ENCODE data around the gene GPRIN2.
"Not testable (repeated sequence)": the region's sequence is repeated elsewhere in the genome, so short reads cannot be mapped to it uniquely, and the experiment has no call there.

GRCh38 chr10:46594453-46595063, 38.1 kb upstream of the GPRIN2 start:
- not testable (repeated sequence) for TF ChIP-seq EZH2 (IDR thresholded peaks at IDR 0.05; ENCODE audit: borderline replicate concordance, low read length)
- TF ChIP-seq, protein P1, sequence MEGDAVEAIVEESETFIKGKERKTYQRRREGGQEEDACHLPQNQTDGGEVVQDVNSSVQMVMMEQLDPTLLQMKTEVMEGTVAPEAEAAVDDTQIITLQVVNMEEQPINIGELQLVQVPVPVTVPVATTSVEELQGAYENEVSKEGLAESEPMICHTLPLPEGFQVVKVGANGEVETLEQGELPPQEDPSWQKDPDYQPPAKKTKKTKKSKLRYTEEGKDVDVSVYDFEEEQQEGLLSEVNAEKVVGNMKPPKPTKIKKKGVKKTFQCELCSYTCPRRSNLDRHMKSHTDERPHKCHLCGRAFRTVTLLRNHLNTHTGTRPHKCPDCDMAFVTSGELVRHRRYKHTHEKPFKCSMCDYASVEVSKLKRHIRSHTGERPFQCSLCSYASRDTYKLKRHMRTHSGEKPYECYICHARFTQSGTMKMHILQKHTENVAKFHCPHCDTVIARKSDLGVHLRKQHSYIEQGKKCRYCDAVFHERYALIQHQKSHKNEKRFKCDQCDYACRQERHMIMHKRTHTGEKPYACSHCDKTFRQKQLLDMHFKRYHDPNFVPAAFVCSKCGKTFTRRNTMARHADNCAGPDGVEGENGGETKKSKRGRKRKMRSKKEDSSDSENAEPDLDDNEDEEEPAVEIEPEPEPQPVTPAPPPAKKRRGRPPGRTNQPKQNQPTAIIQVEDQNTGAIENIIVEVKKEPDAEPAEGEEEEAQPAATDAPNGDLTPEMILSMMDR (conservative IDR thresholded peaks at IDR 0.05 in 1 of 2, IDR thresholded peaks at IDR 0.05 in 1 of 2; ENCODE audit: extremely low read depth in 1 of 2, insufficient read depth in 1 of 2, low read depth in 1 of 2, low read length in 2 of 2), result not testable (repeated sequence)

All from mammary epithelial cell (primary cell).